GM12891 (cell line): Measurements from ENCODE around the gene SLC4A1AP.

ENCODE experiments used
- POLR2A ChIP-seq: IDR thresholded peaks from 2 replicates; pipeline ENCODE4 v1.6.1; 2011; ENCODE audit warnings: low read depth, low read length, control low read depth
- POLR2AphosphoS5 ChIP-seq: IDR thresholded peaks from 2 replicates; pipeline ENCODE4 v1.6.1; 2011; ENCODE audit warnings: low read depth, low read length, control low read depth
- POU2F2 ChIP-seq: IDR thresholded peaks from 2 replicates; pipeline ENCODE4 v1.6.1; 2011; ENCODE audit warnings: low read depth, mild to moderate bottlenecking, control low read depth, low read length, moderate library complexity
- TAF1 ChIP-seq: IDR thresholded peaks from 2 replicates; pipeline ENCODE4 v1.6.1; 2011; ENCODE audit warnings: low read depth, low read length, control low read depth

DNA sequence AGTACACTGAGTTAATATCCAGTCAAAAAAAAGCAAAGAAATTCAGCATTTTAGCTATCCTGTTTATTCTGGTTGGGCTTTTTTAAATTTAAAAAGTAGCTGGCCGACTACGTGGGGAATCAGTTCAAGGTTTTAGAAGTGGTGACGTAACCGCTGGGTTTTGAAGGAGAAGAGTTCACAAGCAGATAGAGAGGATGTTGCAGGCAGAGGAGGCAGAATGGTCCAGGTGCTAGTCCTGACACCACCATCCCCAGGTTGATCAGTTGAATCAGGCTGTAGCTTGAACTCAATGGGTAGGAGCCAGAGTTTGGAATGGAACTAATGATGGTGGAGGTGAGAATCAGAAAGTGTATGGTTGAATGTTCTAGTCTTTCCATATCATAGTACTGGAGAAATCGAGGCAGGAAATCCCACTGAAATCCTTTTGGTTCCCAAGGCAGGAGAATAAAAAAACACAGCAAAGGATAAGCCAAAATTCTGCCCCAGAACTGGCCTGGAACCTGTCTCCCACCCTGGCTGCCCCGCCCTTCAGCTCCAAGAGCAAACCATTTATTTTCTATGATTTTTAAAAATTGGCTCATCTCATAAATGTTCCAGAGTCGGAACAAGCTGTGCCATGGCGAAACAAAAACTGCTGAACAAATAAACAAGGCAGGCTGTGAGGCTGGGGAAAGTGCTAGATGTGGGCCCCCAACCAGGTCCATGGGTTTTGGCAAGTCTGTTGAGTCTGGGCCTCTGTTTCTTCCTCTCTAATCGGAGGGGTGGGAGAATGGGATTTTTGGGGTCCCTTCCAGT lies 44.0 kb downstream of the SLC4A1AP start:
- TF ChIP-seq POLR2AphosphoS5 (no peak), POU2F2 (no peak), POLR2A (no peak), TAF1 (no peak)
